ENCODE measurements around the gene GTF2IRD1. TPM values are rescaled to one million over a fixed set of nuclear protein-coding genes. Genes with fewer than 3 reads are reported as not detected.
"Not testable (repeated sequence)": the region's sequence is repeated elsewhere in the genome, so short reads cannot be mapped to it uniquely, and the experiment has no call there.

Gene GTF2IRD1
- total RNA-seq, 2 donors from 2014 or later = 0.89 to 2.2 TPM

DNA sequence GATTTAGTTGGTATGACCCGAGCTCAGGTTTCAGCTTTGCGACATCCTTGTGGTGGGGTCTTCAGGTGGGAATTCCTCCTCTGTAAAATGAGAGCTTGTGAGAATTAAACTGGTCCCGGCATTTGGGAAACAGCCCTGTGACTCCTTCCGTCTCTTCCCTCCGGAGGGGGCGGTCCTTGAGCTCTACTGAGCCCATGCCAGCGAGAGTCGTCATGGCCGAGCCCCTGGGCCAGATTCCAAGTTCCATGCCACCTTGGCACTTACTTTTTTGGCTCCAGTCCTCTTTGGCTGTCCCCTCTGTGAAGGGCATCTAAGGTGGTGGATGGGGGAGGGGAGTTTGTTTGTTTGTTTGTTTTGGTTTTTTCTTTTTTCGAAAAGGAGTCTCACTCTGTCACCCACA, 47.6 kb downstream of the GTF2IRD1 start:
- Mint-ChIP-seq H3K4me1 (peaks cover under 1% of the 10 kb centered on the region), H3K27me3 (no peaks in the 10 kb centered on the region), H3K9me3 (no peaks in the 10 kb centered on the region), H3K36me3 (ENCODE audit: low read depth) (no peaks in the 10 kb centered on the region), H3K27ac (no peak overlapping the region), H3K4me3 (no peak overlapping the region)
- no peak for ATAC-seq (replicated peaks)

DNA sequence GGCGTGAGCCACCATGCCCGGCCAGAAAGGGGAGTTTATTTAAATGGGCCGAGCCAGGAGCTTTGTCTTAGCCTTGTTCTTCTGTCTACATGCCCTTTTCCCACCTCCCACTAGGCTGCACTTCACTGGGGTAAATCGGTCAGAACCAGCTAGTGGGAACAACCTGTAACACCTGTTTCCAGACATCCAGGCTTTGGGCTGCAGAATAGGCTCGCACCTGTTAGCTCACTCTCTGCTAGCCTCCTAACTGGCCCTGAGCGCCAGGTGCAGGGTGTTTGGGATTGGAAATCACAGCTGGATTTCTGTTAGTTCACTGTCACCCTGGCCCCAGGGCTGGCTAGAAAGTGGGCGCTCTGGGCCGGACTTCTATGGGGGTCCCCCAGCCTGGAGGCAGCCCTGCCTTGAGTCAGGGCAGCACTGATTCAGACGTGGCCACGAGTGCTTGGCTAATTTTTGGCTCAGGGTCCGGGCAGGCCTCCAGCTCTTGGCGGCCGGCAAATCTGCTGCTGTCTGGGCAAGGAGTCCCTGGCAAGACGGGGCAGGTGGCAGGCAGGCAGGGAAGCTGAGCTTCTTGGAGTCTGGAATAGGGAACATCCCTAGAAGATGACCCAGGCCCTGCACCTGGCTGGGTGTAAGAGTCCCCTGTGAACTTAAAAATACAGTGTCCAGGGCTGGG, 48.6 kb downstream of the GTF2IRD1 start:
- no peaks in the 10 kb centered on the region for H3K4me1 Mint-ChIP-seq
- H3K36me3 Mint-ChIP-seq (ENCODE audit: low read depth) = no peaks in the 10 kb centered on the region
- H3K9me3 Mint-ChIP-seq = no peaks in the 10 kb centered on the region
- no peaks in the 10 kb centered on the region for H3K27me3 Mint-ChIP-seq
- no peak overlapping the region for H3K4me3 Mint-ChIP-seq
- no peak for ATAC-seq (replicated peaks)
- no peak overlapping the region for H3K27ac Mint-ChIP-seq

DNA sequence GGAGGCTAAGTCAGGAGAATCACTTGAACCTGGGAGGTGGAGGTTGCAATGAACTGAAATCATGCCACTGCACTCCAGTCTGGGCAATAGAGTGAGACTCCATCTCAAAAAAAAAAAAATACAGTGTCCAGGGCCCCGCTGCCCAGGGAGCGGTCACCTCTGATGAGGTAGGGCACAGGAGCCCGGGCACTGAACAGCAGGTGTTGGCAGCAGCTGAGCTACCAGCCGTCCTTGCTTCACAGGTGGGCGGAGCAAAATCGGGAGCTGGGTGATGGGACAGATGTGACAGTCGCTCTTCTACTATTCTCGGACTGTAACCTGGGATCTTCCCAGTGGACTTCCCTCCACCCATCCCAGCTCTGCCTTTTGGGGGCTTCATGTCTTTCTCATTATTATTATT, 49.4 kb downstream of the GTF2IRD1 start:
- H3K4me3 Mint-ChIP-seq = no peak overlapping the region
- H3K4me1 Mint-ChIP-seq = no peaks in the 10 kb centered on the region
- H3K36me3 Mint-ChIP-seq (ENCODE audit: low read depth) = no peaks in the 10 kb centered on the region
- H3K27me3 Mint-ChIP-seq = no peaks in the 10 kb centered on the region
- no peak overlapping the region for H3K27ac Mint-ChIP-seq
- H3K9me3 Mint-ChIP-seq = no peaks in the 10 kb centered on the region
- ATAC-seq (replicated peaks) = no peak

DNA sequence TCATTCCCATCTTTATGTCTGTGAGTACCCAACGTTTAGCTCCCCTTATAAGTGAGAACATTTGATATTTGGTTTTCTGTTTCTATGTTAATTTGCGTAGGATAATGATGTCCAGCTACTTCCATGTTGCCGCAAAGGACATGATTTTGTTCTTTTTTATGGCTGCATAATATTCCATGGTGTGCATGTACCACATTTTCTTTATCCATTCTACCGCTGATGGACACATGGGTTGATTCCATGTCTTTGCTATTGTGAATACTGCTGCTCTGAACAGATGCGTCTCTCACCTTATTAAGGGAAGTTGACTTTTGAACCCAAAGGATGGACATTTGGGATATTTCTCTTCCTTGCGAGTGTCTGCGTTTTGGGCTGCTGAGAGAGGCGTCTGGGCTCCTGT, 50.2 kb downstream of the GTF2IRD1 start:
- Mint-ChIP-seq H3K36me3 (ENCODE audit: low read depth) (no peaks in the 10 kb centered on the region), H3K4me1 (no peaks in the 10 kb centered on the region)

GRCh38 chr7:74505471-74506324, 52.0 kb downstream of the GTF2IRD1 start:
- H3K4me1 Mint-ChIP-seq = no peaks in the 10 kb centered on the region
- ATAC-seq (replicated peaks) = no peak
- H3K27me3 Mint-ChIP-seq = no peaks in the 10 kb centered on the region
- no peaks in the 10 kb centered on the region for H3K9me3 Mint-ChIP-seq
- H3K36me3 Mint-ChIP-seq (ENCODE audit: low read depth) = no peaks in the 10 kb centered on the region
- H3K27ac Mint-ChIP-seq = no peak overlapping the region
- no peak overlapping the region for H3K4me3 Mint-ChIP-seq

More for the DNA sequence above, 50.2 kb downstream of the GTF2IRD1 start:
- Mint-ChIP-seq H3K27ac (no peak overlapping the region), H3K4me3 (no peak overlapping the region), H3K9me3 (no peaks in the 10 kb centered on the region), H3K27me3 (no peaks in the 10 kb centered on the region)
- no peak for ATAC-seq (replicated peaks)

DNA sequence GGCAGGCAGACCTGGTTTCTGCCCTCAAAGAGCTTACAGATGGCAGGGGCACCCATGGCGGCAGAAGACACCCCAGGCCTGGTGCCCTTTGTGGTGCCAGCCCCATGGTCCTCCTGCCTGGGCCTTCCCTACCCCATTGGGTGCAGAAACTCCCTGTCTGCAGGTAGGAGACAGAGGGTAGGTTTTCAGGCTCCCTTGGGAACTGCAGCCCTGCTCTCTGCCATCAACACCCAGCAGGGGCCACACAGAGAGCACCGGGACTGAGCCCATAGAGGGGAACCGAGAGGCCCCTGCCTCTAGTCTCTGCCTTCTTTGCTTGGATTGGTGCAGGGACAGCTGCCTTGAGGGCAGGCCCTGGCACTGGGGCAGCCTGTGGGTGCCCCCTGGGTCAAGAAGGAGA, 52.6 kb downstream of the GTF2IRD1 start:
- Mint-ChIP-seq H3K27ac (no peak overlapping the region), H3K4me1 (no peaks in the 10 kb centered on the region), H3K4me3 (no peak overlapping the region), H3K9me3 (no peaks in the 10 kb centered on the region), H3K27me3 (no peaks in the 10 kb centered on the region), H3K36me3 (ENCODE audit: low read depth) (no peaks in the 10 kb centered on the region)
- ATAC-seq (replicated peaks) = no peak

- Mint-ChIP-seq H3K4me1 (no peaks in the 10 kb centered on the region), H3K4me3 (no peak overlapping the region)
Measured at GRCh38 chr7:74507538-74508319, 54.0 kb downstream of the GTF2IRD1 start.

DNA sequence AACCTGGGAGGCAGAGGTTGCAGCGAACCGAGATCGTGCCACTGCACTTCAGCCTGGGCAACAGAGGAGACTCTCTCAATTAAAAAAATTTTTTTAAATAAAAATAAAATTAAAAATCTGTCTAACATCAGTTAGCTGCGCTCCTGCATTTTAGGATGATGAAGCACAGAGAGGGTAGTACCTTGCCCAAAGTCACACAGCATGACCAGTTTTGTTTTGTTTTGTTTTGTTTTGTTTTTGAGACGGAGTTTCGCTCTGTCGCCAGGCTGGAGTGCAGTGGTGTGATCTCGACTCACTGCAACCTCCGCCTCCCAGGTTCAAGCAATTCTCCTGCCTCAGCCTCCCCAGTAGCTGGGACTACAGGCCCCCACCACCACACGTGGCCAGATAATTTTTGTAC, 55.7 kb downstream of the GTF2IRD1 start:
- not testable (repeated sequence) for H3K9me3 Mint-ChIP-seq; ATAC-seq (replicated peaks); H3K4me3 Mint-ChIP-seq; H3K27me3 Mint-ChIP-seq; H3K36me3 Mint-ChIP-seq (ENCODE audit: low read depth); H3K4me1 Mint-ChIP-seq; H3K27ac Mint-ChIP-seq

More at GRCh38 chr7:74507538-74508319, 54.0 kb downstream of the GTF2IRD1 start:
- Mint-ChIP-seq H3K27ac (no peak overlapping the region), H3K36me3 (ENCODE audit: low read depth) (no peaks in the 10 kb centered on the region), H3K27me3 (no peaks in the 10 kb centered on the region), H3K9me3 (no peaks in the 10 kb centered on the region)
- ATAC-seq (replicated peaks) = no peak

- Mint-ChIP-seq H3K4me3 (no peak overlapping the region), H3K4me1 (no peaks in the 10 kb centered on the region), H3K27me3 (no peaks in the 10 kb centered on the region), H3K36me3 (ENCODE audit: low read depth) (no peaks in the 10 kb centered on the region), H3K9me3 (no peaks in the 10 kb centered on the region), H3K27ac (no peak overlapping the region)
- no peak for ATAC-seq (replicated peaks)
Measured at GRCh38 chr7:74511345-74511744, 57.6 kb downstream of the GTF2IRD1 start.

GRCh38 chr7:74512762-74513161, 59.1 kb downstream of the GTF2IRD1 start:
- Mint-ChIP-seq H3K27me3 (no peaks in the 10 kb centered on the region), H3K36me3 (ENCODE audit: low read depth) (no peaks in the 10 kb centered on the region), H3K27ac (no peak overlapping the region), H3K4me3 (no peak overlapping the region), H3K4me1 (no peaks in the 10 kb centered on the region), H3K9me3 (no peaks in the 10 kb centered on the region)
- ATAC-seq (replicated peaks) = no peak

GRCh38 chr7:74514131-74514591, 60.5 kb downstream of the GTF2IRD1 start:
- no peaks in the 10 kb centered on the region for H3K9me3 Mint-ChIP-seq
- H3K36me3 Mint-ChIP-seq (ENCODE audit: low read depth) = no peaks in the 10 kb centered on the region
- no peaks in the 10 kb centered on the region for H3K27me3 Mint-ChIP-seq
- no peak overlapping the region for H3K27ac Mint-ChIP-seq
- ATAC-seq (replicated peaks) = no peak
- no peaks in the 10 kb centered on the region for H3K4me1 Mint-ChIP-seq
- H3K4me3 Mint-ChIP-seq = no peak overlapping the region

- no peaks in the 10 kb centered on the region for H3K36me3 Mint-ChIP-seq (ENCODE audit: low read depth)
- no peaks in the 10 kb centered on the region for H3K4me1 Mint-ChIP-seq
- no peak overlapping the region for H3K27ac Mint-ChIP-seq
Measured at GRCh38 chr7:74515276-74515675, 61.6 kb downstream of the GTF2IRD1 start.

DNA sequence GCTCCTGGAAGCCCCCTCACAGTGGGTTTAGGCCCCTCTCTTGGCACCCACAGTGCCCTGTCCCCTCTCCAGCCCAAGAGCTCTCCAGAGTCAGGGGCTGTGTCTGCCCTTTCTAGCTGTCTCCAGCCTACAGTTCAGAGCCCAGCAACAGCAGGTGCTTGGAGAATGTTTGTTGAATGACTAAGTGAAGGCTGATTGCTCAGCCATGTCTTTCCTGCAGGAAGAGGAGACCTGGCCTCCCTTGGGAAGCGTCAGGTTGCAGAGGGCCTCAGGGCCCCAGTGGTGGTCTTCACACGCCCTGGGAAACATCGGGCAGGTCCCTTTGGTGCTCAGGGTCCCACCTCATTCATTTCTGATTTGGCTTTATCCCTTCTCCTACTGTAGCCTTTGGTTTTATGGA, 62.5 kb downstream of the GTF2IRD1 start:
- no peak overlapping the region for H3K4me3 Mint-ChIP-seq
- H3K36me3 Mint-ChIP-seq (ENCODE audit: low read depth) = no peaks in the 10 kb centered on the region
- H3K4me1 Mint-ChIP-seq = no peaks in the 10 kb centered on the region
- ATAC-seq (replicated peaks) = no peak
- H3K27ac Mint-ChIP-seq = no peak overlapping the region
- H3K9me3 Mint-ChIP-seq = no peaks in the 10 kb centered on the region
- no peaks in the 10 kb centered on the region for H3K27me3 Mint-ChIP-seq

More at GRCh38 chr7:74515276-74515675, 61.6 kb downstream of the GTF2IRD1 start:
- Mint-ChIP-seq H3K4me3 (no peak overlapping the region), H3K27me3 (no peaks in the 10 kb centered on the region), H3K9me3 (no peaks in the 10 kb centered on the region)
- no peak for ATAC-seq (replicated peaks)

DNA sequence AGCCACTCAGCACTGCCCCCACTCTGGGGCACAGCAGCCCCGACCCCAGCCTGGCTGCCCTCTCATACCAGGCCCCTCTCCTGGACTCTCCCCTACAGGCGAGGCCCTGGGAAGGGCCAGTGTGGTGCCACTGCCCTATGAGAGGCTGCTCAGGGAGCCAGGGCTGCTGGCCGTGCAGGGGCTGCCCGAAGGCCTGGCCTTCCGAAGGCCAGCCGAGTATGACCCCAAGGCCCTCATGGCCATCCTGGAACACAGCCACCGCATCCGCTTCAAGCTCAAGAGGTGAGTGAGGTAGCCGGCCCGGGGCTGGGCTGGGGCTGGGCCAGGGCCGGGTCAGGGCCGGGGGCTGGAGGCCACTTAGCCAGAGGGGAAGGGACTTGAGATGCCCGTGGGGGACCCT, 64.3 kb downstream of the GTF2IRD1 start:
- H3K27ac Mint-ChIP-seq = no peak overlapping the region
- H3K27me3 Mint-ChIP-seq = no peaks in the 10 kb centered on the region
- ATAC-seq (replicated peaks) = no peak
- no peaks in the 10 kb centered on the region for H3K4me1 Mint-ChIP-seq
- no peak overlapping the region for H3K4me3 Mint-ChIP-seq
- H3K9me3 Mint-ChIP-seq = no peaks in the 10 kb centered on the region
- H3K36me3 Mint-ChIP-seq (ENCODE audit: low read depth) = no peaks in the 10 kb centered on the region
